Measurements from ENCODE around the gene UCP2.

DNA sequence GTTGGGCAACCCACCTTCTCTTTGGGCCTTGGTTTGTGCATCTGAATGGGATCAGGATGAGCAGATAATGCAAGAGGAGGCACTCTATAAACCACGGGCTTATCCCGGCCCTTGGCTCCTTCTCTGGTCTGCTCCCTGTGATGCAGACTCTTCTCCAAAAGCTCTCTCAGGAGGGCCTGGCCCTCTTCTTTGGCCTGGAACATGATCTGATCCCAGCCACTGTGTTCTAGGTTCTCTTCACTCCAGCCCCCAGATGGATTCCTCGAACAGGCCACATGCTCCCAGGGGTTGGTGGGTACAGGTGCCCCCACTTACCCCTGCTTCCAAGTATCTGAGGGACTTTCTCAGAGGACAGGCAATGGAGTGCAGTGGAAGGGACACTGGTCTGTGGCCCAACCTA is 35.0 kb upstream of the UCP2 start:
- TF ChIP-seq, protein P1, sequence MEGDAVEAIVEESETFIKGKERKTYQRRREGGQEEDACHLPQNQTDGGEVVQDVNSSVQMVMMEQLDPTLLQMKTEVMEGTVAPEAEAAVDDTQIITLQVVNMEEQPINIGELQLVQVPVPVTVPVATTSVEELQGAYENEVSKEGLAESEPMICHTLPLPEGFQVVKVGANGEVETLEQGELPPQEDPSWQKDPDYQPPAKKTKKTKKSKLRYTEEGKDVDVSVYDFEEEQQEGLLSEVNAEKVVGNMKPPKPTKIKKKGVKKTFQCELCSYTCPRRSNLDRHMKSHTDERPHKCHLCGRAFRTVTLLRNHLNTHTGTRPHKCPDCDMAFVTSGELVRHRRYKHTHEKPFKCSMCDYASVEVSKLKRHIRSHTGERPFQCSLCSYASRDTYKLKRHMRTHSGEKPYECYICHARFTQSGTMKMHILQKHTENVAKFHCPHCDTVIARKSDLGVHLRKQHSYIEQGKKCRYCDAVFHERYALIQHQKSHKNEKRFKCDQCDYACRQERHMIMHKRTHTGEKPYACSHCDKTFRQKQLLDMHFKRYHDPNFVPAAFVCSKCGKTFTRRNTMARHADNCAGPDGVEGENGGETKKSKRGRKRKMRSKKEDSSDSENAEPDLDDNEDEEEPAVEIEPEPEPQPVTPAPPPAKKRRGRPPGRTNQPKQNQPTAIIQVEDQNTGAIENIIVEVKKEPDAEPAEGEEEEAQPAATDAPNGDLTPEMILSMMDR (IDR thresholded peaks at IDR 0.05): no peak
- TF ChIP-seq EZH2 (IDR thresholded peaks at IDR 0.05): no peak
- no peak for TF ChIP-seq EZH2phosphoT487 (IDR thresholded peaks at IDR 0.05)

Data from neural progenitor cell (in vitro differentiated cells).